GM18873 (cell line): ENCODE data around the gene PAFAH1B1.
"Not testable (repeated sequence)": the region's sequence is repeated elsewhere in the genome, so short reads cannot be mapped to it uniquely, and the experiment has no call there.

Experiments
- ATAC-seq: cut with Tn5 transposase; IDR thresholded peaks from one replicate; pipeline ENCODE4 v1.9.1; 2021; ENCODE audit warnings: mild to moderate bottlenecking, moderate library complexity, moderate number of reproducible peaks; ENCODE audit not compliant: unreplicated experiment, low FRiP score

PAFAH1B1 gene

DNA sequence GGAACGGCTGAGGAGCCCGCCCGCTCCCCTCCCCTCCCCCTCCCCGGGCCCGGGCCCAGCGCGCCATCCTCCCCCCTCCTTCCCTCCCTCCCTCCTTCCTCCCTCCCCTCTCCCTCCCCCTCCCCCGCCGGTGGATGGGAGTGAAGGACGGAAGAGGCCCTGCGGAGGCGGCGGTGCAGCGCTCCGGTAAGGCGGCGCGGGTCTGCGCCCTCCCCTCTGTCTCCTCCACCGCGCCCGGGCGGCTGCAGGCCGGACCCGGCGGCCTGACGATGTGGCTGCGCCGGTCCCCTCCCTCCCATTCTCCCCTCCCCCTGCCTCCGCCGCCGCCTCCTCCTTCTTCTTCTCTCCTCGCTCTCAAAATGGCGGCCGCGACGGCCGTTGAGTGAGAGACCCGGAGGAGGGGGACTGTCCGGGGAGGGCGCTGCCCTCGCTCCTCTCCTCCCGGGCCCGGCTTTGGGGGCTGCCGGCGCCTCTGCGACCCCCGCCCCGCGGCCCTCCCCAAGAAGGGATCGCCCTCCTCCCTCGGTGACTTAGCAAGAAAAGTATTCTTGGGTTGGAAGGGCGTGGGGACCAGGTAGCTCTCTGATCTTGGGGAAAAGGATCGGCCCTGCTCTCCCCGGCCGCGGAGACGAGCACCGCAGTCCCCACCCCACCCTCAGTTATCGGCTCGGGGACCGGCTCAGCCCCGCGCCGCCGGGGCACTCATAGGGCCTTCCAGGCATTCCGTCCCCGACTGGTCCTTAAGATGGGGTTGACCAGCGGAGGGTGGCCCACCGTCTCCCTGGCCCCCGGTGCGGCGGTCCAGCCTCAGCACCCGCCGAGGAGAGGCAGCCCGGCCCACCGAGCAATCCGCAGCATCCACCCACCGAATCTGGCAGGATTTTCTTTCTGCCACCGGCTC is 617 bp downstream of the PAFAH1B1 start:
- peak; percentile 44 for ATAC-seq

DNA sequence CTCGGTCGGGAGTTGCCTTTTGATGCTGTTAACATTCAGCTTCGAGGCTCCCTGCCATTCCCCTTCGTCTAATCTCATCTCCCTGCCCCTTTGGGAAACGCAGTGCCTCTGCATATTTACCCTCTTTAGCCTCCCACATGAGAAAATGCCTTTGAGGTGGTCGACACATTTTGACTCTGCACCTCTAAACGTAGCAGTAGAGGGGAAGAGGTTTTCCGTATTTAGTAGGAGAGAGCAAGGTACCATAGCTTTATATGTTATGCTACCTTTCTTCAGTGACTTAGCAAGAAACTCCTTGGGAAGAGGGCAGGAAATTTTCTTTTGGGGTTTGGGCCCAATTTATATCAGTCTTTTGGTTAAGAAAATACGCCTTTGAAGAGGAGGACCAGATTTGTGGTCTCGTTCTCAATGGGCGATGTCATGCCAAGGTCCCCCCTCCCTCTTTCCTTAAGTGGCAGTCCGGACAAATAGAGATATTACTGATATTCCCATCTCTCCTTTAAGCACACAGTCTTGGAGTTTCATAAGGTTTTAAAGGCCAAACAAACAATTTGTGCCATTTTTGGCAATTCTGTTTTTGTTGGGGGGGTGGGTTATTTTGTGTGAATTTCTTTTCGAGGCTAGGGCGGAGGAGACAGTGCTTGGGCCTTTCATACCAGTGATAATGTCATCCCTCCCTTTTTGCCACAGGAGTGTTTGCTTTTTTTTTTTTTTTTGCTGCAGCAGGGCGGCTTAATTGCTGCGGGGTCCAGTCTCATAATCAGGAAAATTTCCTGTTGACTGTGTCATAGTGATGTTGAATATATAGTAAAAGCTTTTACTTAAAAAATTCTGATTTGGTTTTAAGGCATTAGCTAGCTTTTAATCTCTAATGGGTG is 1.5 kb downstream of the PAFAH1B1 start:
- ATAC-seq = no peak

DNA sequence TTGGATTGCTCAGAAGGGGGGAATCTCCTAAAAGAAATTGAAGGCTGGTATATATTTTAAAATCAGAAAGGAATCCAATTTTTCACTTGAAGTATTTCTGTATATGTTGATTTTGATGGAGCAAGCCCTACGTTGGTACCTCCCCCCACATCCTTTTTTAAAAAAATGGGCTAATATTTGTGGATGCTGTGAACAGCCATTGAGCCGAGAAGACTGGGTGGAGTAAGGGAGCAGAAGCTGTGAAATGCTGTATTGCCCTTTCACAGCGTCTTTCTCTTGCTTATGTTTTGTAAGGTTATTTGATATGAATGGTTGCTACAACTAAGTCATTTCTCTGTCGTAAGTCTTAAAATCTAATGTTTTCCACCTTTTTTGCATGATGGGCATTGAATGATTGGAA is 2.3 kb downstream of the PAFAH1B1 start:
- no peak for ATAC-seq

DNA sequence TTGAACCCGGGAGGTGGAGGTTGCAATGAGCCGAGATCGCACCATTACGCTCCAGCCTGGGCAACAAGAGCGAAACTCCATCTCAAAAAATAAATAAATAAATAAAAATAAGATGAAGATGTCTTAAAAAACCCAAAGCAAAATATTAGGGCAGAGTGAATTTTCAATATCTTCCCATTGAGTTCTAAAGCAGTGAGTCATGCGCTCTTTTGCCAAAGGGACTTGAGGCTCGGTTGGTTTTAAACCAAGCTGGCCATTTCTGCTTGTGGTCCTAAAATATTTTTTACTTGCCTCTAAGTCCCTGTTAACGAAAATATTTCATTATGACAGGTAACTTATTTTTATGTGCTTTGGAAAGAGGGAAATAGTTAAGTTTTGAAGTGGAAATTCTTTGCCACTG is 4.7 kb downstream of the PAFAH1B1 start:
- no peak for ATAC-seq

DNA sequence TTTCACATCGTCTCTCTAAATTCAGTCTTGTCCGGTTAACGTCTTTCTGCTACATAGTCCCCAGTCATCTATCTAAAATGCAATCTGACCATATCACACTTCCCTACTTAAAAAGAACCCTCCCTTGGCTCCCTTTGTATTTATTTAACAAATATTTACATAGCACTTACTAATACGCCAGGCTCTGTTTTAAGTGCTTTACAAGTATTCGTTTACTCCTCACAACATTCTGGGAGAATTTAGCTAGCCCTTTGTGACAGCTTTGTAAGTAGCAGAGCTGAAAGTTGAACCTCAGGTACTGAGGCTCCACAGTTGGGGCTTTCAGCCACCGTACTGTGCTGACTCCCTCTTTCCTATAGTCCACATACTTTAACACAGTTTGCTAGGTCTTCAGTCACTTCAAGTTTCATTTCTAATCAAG is 9.2 kb downstream of the PAFAH1B1 start:
- no peak for ATAC-seq

DNA sequence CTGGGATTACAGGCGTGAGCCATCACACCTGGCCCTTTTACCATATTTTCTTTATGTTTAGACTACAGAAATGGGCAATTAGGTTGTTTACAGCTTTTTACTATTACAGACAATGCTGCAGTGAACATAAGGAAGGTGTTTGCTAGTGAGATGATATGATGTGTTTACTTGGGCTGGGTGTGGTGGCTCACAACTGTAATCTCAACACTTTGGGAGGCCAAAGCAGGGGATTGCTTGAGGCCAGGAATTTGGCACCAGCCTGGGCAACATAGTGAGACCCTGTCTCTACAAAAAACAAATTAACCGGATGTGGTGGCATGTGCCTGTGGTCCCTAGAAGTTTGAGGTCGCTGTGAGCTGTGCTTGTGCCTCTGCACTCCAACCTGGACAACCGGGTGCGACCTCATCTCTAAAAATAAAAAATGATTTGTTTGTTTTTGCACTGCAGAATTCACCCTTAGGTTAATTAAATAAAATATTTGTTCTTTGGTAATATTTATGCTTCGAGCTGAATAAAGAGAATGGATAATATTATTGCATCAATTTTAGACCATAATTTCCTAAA is 15.0 kb downstream of the PAFAH1B1 start:
- no peak for ATAC-seq

DNA sequence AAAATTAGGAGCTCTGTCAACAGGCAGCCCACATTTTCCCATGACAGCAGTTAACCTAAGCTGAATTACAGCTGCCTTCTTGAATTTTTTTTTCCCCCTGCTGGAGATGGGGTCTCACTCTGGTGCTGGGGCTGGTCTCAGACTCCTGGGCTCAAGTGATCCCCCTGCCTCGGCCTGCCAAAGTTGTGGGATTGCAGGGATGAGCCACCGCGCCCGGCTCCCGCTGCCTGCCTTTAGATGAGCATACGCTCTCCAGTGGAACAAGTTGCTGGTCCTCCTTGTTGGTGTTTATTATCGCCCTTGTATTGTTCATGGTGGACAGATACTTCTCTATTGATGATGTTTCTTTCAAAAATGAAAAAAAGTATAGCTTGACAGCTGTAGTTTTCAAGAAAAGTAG is 15.6 kb downstream of the PAFAH1B1 start:
- ATAC-seq = no peak

DNA sequence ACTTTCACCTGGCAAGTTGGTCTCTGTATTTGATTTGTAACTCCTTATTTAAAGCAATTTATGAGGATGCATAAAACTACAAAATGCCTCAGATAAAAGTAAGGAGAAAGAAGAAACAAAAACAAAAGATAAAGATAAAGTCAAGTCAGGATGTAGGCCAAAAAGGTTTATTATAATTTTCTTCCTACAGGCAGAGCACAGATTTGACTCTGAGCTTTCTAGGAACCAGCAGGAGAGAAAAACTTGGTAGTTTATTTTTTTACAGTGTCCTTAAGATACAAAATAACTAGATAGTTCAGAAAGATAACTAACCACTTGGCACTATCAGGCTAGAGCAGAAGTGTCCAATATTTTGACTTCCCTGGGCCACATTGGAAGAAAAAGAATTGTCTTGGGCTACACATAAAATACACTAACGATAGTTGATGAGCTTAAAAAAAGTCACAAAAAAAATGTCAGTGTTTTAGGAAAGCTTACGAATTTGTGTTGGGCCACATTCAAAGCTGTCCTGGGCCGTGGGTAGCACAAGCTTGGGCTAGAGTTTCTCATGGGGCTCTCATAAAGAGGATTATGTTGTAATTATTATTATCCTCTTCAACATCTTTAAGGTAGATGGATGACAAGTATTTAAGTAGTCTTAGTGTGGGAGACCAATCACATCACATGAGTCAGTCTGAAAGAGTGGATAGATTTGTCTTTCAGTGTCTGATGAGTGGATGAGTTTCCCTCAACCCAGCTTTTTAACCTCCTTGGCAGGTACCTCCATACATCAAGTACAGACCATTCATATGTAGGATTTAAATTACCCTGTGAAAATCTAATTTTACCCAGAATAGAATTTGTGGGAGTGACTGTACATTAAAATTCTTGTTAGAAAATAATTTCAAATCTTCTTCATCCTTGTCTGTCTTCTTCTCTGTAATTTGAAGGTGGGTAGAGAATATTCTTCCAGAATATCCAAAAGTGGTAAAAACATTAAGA is 17.0 kb downstream of the PAFAH1B1 start:
- ATAC-seq = no peak

DNA sequence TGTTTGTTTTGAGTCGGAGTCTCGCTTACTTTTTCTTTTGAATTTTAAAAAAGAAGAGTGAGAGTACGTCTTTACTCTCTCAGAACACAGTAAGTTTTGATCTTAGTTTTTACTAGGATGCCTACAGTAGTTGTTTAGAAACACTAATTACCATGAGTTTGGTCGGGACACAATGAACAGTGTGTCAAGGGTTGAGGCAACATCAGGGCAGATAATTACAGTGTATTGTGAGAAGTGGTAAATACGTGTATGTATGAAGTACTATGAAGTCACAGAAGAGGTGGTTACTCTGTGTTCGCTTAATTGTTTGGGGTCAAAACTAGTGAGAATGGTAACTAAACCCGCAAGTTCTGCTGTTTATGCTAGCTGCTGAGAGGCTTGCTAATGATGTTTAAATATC is 18.2 kb downstream of the PAFAH1B1 start:
- no peak for ATAC-seq

DNA sequence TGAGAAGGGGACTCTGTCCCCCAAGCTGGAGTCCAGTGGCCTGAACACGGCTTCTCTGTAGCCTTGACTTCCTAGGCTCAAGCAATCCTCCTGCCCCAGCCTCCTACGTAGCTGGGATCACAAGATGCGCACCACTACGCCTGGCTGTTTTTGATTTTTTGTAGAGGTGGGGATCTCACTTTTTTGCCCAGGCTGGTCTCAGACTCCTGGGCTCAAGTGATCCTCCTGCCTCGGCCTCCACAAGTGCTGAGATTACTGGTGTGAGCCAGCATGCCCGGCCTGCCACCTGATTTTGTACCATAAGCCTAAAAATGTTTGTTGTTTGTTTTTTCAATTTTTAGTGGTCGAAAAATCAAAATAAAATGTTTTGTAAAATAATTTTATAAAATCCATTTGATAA is 19.2 kb downstream of the PAFAH1B1 start:
- ATAC-seq = no peak

DNA sequence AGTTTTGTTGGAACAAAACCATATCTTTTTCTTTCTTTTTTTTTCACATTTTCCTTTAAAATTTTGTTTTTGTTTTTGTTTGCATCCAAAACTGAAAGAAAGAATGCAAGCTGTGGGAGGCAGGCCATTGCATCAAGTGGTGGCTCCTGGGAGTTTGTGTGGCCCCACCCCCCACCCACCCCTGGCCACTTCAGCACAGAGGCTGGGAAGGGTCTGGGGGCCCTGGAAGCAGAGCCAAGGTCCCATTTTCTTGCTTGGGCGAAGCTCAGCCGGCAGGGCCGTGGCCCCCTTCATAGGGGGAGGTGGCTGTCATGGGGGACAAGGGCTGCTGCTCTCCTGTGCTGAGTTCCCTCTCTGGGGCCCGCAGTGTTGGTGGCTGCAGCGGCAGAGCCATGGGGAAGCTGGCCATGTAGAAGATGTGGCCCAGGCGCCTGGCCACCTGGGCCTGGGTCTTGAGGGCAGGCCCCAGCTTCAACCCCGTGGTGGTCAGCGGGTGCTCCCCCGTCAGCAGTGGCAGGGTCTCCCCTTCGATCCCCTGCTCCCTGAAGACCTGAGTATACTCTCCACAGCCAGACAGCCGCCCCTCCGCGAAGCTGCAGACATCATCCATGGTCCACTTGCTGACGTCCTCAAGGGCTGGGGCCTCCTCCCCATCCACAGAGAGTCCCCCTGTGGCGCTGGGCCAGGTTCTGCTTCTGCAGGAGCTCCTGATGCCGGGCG is 19.8 kb downstream of the PAFAH1B1 start:
- no peak for ATAC-seq

DNA sequence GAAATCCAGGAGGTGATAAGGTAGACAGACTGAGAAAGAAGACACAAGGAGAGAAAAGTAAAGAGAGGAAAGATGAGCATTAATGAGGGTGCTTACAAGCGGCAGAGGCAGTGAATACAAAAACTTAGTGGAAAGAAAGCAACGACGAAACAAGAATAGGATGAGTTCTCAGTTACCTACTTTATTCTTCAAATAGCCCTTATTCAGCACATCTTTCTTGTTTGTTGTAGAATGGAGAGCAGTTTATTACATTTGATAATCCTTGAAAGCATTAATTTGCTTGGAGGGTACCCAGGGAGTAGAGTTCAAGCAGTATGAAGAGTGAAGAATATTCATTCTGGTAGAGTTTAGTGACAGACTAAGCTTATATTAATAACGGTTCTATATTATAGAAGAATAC is 22.4 kb downstream of the PAFAH1B1 start:
- no peak for ATAC-seq

DNA sequence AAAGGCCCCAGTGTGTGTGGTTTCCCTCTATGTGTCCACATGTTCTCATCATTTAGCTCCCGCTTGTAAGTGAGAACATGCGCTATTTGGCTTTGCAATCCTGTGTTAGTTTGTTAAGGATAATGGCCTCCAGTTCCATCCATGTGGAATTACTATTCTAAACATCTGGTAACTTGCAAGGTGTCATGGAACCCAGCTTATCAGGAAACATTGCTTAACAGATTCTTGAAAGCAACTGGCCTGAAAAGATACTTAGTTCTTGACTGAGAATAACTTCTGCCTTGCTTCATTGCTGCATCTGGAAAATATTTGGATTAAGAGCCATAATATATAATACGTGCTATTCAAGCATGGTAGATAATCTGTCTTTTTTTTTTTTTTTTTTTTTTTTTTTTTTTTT is 27.8 kb downstream of the PAFAH1B1 start:
- ATAC-seq = no peak

DNA sequence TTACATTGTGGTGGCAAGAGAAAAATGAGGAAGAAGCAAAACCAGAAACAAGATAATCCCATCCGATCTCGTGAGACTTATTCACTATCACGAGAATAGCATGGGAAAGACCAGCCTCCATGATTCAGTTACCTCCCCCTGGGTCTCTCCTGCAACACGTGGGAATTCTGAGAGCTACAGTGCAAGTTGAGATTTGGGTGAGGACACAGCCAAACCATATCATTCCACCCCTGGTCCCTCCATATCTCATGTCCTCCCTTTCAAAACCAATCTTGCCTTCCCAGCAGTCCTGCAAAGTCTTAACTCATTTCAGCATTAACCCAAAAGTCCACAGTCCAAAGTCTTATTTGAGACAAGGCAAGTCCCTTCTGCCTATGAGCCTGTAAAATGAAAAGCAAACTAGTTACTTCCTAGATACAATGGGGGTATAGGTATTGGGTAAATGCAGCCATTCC is 28.5 kb downstream of the PAFAH1B1 start:
- not testable (repeated sequence) for ATAC-seq

DNA sequence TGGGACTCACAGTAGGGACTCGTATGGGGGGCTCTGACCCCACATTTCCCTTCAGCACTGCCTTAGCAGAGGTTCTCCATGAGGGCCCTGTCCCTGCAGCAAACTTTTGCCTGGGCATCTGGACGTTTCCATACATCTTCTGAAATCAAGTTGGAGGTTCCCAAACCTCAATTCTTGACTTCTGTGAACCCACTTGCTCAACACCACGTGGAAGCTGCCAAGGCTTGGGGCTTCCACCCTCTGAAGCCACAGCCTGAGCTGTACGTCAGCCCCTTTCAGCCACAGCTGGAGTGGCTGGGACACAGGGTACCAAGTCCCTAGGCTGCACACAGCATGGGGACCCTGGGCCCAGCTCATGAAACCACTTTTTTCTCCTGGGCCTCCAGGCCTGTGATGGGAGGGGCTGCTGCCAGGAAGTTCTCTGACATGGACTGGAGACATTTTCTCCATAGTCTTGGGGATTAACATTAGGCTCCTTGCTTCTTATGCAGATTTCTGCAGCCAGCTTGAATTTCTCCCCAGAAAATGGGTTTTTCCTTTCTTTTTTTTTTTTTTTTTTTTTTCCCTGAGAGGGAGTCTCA is 29.4 kb downstream of the PAFAH1B1 start:
- ATAC-seq = not testable (repeated sequence)

DNA sequence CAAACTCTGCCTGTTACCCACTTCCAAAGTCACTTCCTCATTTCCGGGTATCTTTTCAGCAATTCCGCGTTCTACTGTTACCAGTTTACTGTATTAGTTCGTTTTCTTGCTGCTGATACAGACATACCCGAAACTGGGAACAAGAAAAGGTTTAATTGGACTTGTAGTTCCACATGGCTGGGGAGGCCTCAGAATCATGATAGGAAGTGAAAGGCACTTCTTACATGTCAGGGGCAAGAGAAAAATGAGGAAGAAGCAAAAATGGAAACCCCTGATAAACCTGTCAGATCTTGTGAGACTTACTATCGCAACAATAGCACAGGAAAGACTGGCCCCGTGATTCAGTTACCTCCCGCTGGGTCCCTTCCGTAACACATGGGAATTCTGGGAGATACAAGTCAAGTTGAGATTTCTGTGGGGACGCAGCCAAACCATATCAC is 30.9 kb downstream of the PAFAH1B1 start:
- no peak for ATAC-seq

DNA sequence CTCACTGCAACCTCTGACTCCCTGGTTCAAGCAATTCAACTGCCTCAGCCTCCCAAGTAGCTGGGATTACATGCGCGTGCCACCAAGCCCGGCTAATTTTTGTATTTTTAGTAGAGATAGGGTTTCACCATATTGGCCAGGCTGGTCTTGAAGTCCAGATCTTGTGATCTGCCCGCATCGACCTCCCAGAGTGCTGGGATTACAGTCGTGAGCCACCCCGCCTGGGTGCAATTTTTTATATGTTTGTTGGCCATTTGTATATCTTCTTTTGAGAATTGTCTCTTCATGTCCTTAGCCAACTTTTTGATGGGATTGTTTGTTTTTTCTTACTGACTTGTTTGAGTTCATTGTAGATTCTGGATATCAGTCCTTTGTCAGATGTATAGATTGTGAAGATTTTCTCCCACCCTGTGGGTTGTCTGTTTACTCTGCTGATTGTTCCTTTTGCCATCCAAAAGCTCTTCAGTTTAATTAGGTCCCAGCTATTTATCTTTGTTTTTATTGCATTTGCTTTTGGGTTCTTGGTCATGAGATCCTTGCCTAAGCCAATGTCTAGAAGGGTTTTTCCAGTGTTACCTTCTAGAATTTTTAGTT is 33.3 kb downstream of the PAFAH1B1 start:
- not testable (repeated sequence) for ATAC-seq

DNA sequence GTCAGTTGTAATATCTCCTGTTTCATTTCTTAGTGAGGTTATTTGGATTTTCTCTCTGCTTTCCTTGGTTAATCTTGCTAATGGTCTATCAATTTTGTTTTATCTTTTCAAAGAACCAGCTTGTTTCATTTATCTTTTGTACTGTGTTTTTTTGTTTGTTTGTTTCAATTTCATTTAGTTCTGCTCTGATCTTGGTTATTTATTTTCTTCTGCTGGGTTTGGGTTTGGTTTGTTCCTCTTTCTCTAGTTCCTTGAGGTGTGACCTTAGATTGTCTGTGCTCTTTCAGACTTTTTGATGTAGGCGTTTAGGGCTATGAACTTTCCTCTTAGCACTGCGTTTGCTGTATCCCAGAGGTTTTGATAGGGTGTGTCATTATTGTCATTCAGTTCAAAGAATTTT is 35.5 kb downstream of the PAFAH1B1 start:
- ATAC-seq = not testable (repeated sequence)
